GM18526 (cell line): Measurements from ENCODE around the gene INTS7.

Experiments
- POLR2A ChIP-seq: IDR thresholded peaks from 3 replicates; pipeline ENCODE4 v1.6.1; 2011; ENCODE audit not compliant: insufficient read length; ENCODE audit errors: extremely low read depth

The INTS7 gene

GRCh38 chr1:212044851-212045250, 9.5 kb upstream of the INTS7 start:
- TF ChIP-seq POLR2A, result no peak

- TF ChIP-seq POLR2A, result no peak
These were observed 7.1 kb upstream of the INTS7 start for GRCh38 chr1:212042436-212042835.

- TF ChIP-seq POLR2A, result no peak
These were observed 5.5 kb upstream of the INTS7 start for GRCh38 chr1:212040629-212041412.

- TF ChIP-seq POLR2A, result no peak
These were observed 4.3 kb upstream of the INTS7 start for GRCh38 chr1:212039622-212040021.

- no peak for TF ChIP-seq POLR2A
These were observed 2.5 kb upstream of the INTS7 start for GRCh38 chr1:212037900-212038299.

- no peak for TF ChIP-seq POLR2A
These were observed 663 bp upstream of the INTS7 start for GRCh38 chr1:212035835-212036605.

GRCh38 chr1:212034516-212035122, 738 bp downstream of the INTS7 start:
- TF ChIP-seq POLR2A, result no peak

GRCh38 chr1:212030936-212031528, 4.3 kb downstream of the INTS7 start:
- TF ChIP-seq POLR2A, result no peak

GRCh38 chr1:212024469-212025149, 10.7 kb downstream of the INTS7 start:
- TF ChIP-seq POLR2A, result no peak

- no peak for TF ChIP-seq POLR2A
These were observed 13.8 kb downstream of the INTS7 start for GRCh38 chr1:212021563-212021962.

GRCh38 chr1:212020975-212021374, 14.4 kb downstream of the INTS7 start:
- TF ChIP-seq POLR2A, result no peak

- TF ChIP-seq POLR2A, result no peak
These were observed 21.7 kb downstream of the INTS7 start for GRCh38 chr1:212013672-212014071.

GRCh38 chr1:212012034-212012740, 23.2 kb downstream of the INTS7 start:
- TF ChIP-seq POLR2A, result no peak

- no peak for TF ChIP-seq POLR2A
These were observed 25.4 kb downstream of the INTS7 start for GRCh38 chr1:212010004-212010403.
